PC-9 (cell line): ENCODE results near the gene TBX2.

Experiments used
- CTCF ChIP-seq: fragments of 200-600 bp; sonication (generic); conservative IDR thresholded peaks from 2 replicates; pipeline ENCODE4 v1.6.1; 2017; ENCODE audit warnings: mixed run types, antibody characterized with exemption, mild to moderate bottlenecking, moderate library complexity
- EZH2 ChIP-seq: fragments of 200-600 bp; sonication (generic); IDR thresholded peaks from 2 replicates; pipeline ENCODE4 v1.8.0; 2017; ENCODE audit warnings: antibody characterized with exemption, low read depth

- no peak for TF ChIP-seq CTCF
- no peak for TF ChIP-seq EZH2
Measured at GRCh38 chr17:61429274-61429673, 29.6 kb downstream of the TBX2 start.
